ENCODE data around the gene C13orf46.

DNA sequence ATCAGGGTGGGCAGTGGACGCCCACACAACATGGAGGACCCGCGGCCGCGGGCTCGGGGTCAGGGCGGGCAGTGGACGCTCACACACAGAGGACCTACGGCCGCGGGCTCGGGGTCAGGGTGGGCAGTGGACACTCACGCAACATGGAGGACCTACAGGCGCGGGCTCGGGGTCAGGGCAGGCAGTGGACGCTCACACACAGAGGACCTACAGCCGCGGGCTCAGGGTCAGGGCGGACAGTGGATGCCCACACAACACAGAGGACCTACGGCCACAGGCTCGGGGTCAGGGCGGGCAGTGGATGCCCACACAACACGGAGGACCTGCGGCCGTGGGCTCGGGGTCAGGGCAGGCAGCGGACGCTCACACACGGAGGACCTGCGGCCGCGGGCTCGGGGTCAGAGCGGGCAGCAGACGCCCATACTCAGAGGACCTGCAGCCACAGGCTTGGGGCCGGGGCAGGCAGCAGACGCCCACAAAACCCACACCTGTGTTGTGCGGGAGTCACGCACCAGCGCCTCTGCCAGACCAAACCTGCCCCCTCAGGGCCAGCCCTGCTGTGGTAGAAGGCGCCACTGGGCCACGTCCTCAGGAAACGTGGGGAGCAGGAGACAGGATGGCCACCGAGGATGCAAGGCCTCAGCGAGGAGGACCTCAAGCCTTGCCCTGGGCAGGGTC, 27.6 kb upstream of the C13orf46 start:
- no peak for TF ChIP-seq YY1 (IDR thresholded peaks at IDR 0.05)
- TF ChIP-seq, protein P1, sequence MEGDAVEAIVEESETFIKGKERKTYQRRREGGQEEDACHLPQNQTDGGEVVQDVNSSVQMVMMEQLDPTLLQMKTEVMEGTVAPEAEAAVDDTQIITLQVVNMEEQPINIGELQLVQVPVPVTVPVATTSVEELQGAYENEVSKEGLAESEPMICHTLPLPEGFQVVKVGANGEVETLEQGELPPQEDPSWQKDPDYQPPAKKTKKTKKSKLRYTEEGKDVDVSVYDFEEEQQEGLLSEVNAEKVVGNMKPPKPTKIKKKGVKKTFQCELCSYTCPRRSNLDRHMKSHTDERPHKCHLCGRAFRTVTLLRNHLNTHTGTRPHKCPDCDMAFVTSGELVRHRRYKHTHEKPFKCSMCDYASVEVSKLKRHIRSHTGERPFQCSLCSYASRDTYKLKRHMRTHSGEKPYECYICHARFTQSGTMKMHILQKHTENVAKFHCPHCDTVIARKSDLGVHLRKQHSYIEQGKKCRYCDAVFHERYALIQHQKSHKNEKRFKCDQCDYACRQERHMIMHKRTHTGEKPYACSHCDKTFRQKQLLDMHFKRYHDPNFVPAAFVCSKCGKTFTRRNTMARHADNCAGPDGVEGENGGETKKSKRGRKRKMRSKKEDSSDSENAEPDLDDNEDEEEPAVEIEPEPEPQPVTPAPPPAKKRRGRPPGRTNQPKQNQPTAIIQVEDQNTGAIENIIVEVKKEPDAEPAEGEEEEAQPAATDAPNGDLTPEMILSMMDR (IDR thresholded peaks at IDR 0.05; ENCODE audit: low read depth, low read length, missing input control): no peak
- TF ChIP-seq GABPA (IDR thresholded peaks at IDR 0.05 in 1 of 2, conservative IDR thresholded peaks at IDR 0.05 in 1 of 2): no peak
- no peak for TF ChIP-seq JUND (IDR thresholded peaks at IDR 0.05)
